Mammary epithelial cell (primary cell): ENCODE measurements around the gene HS3ST2.

ENCODE experiments used
- CTCF ChIP-seq, 2 donors: IDR thresholded peaks in 1 of 2; conservative IDR thresholded peaks in 1 of 2; 2 replicates each; pipeline ENCODE4 v1.5.1; 2011 to 2012; ENCODE audit warnings: inconsistent platforms in 2 of 2, low read length in 2 of 2, mild to moderate bottlenecking in 2 of 2, control low read depth in 1 of 2, low read depth in 1 of 2; ENCODE audit not compliant: insufficient read depth in 1 of 2; ENCODE audit errors: extremely low read depth in 1 of 2
- EZH2 ChIP-seq: IDR thresholded peaks from 2 replicates; pipeline ENCODE4 v1.6.1; 2012; ENCODE audit warnings: low read length, inconsistent platforms, borderline replicate concordance

- no peak for TF ChIP-seq CTCF (conservative IDR thresholded peaks at IDR 0.05 in 1 of 2, IDR thresholded peaks at IDR 0.05 in 1 of 2; ENCODE audit: extremely low read depth in 1 of 2, insufficient read depth in 1 of 2, low read depth in 1 of 2, low read length in 2 of 2)
- TF ChIP-seq EZH2, result no peak
These were observed 24.5 kb upstream of the HS3ST2 start for GRCh38 chr16:22789281-22789945.
